GM19023 (cell line): ENCODE results near the gene RILPL2.
"Not testable (repeated sequence)": the region's sequence is repeated elsewhere in the genome, so short reads cannot be mapped to it uniquely, and the experiment has no call there.

Source experiments
- ATAC-seq: cut with Tn5 transposase; IDR thresholded peaks from one replicate; pipeline ENCODE4 v1.9.1; 2021; ENCODE audit warnings: mild to moderate bottlenecking, moderate library complexity; ENCODE audit not compliant: unreplicated experiment

The RILPL2 gene

GRCh38 chr12:123407269-123407668 lies 29.2 kb downstream of the RILPL2 start:
- ATAC-seq: not testable (repeated sequence)

GRCh38 chr12:123404581-123404980 lies 31.9 kb downstream of the RILPL2 start:
- ATAC-seq: no peak

GRCh38 chr12:123401753-123402683 lies 34.5 kb downstream of the RILPL2 start:
- no peak for ATAC-seq

DNA sequence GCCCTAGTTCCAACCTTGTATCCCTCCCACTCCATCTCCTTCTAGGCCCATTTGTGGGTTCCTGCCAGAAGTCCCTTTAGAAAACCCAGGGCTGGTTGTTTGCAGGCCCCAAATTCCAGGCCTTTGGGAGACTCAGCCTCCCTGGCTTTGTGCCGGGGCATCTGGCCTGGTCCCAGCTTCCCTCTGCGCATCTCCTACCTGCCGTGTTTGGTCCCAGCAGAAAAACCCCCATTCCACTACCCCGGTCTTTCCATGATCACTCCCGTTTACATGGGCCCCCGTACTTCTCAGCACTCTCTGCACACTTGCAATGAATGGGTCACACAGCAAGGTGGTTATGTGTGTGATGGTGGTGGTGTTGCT lies 37.2 kb downstream of the RILPL2 start:
- ATAC-seq: no peak

DNA sequence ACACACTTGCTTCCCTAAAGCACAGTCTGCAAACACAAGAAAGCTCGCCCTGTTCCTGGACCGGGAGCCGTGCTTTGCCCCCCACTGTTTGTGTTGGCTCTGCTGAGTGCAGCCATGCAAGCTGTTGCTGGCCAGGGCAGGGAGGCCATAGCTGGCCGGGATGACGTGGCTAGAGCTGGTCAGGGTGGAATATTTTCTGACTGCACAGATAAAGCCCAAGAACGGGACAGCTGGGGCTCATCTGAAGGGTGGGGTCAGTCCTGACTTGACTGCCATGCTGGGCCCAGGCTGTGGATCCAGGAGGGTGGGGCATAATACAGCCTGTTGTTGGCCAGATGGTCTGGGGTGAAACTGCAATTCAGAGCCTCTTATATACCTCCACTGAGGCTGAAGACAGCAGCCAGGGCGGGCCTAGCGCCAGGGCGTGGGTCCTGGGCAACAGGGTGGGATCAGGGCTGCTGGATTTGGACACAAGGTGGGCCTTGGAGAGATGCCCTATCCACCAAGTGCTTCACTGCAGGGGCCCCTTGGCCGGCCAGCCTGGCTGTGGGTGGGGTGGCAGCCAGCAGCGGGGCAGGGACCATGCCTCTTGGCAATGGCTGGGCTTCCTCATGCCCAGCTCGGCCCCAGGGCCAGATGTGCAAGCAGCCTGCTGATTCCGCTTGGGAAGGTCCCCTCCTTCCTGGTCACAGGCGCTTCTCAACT lies 37.8 kb downstream of the RILPL2 start:
- ATAC-seq: no peak

DNA sequence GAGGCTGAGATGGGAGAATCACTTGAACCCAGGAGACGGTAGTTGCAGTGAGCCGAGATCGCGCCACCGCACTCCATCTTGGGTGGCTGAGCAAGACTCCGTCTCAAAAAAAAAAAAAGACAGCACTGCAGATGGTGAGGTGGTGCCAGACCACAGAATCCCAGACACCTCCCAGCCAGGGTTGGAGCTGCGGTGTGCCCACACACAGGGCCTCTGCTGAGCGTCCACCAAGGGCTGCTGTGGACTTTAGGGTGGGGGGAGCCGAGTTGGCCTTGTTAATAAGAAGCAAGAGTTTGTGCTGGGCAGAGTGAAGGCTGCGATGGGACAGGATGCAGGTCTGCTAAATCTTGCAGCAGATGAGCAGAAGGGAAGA lies 38.3 kb downstream of the RILPL2 start:
- ATAC-seq: no peak

DNA sequence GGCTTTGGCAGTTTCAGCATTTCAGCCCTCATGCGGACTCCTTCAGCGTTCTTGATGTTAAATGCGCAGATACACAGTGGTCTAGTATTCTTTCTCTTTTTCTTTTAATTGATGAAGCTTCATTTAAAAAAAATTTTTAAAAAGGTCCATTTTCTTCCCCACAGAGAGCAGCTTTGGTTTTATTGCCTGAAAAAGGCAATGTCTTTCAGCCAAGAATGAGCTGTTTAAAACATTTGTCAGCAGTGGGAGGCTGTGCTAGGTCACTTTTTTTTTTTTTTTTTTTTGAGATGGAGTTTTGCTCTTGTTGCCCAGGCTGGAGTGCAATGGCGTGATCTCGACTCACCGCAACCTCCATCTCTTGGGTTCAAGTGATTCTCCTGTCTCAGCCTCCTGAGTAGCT lies 39.1 kb downstream of the RILPL2 start:
- ATAC-seq: no peak

- no peak for ATAC-seq
Measured at GRCh38 chr12:123396954-123397353, 39.5 kb downstream of the RILPL2 start.

DNA sequence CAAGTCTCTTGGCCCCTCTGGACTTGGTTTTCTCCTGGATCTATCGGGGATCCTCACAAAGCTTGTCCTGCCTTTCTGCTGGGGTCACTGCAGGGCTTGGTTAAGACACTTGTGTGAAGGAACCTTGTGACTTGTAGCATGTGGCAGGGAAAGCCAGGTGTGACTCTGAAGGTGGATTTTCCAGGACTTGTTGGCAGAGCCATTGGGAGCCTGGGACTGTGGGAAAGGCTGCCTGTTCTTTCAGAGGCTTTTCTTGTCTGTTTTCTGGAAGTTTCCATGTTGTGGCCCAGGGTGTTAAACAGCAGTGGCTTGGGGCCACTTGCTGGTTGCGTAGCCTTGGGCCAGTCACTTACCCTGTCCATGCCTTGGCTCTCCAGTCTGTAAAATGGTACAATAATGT lies 39.9 kb downstream of the RILPL2 start:
- ATAC-seq: no peak

- ATAC-seq: no peak
Measured at GRCh38 chr12:123395236-123395635, 41.2 kb downstream of the RILPL2 start.

DNA sequence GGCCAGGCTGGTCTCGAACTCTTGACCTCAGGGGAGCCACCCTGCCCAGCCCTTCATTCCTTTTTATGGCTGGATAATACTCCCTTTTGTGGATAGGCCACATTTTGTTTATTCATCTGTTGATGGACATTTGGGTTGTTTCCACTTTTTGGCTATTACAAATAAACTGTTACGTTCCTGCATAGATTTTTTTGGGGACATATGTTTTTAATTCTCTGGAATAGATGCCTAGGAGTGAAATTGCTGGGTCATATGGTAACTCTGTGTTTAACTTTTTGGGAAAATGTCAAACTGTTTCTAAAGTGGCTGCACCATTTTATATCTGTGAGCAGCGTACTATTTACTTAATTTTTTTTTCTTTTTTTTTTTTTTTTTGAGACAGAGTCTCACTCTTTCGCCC lies 42.7 kb downstream of the RILPL2 start:
- no peak for ATAC-seq

GRCh38 chr12:123391546-123392343 lies 44.7 kb downstream of the RILPL2 start:
- ATAC-seq: no peak

DNA sequence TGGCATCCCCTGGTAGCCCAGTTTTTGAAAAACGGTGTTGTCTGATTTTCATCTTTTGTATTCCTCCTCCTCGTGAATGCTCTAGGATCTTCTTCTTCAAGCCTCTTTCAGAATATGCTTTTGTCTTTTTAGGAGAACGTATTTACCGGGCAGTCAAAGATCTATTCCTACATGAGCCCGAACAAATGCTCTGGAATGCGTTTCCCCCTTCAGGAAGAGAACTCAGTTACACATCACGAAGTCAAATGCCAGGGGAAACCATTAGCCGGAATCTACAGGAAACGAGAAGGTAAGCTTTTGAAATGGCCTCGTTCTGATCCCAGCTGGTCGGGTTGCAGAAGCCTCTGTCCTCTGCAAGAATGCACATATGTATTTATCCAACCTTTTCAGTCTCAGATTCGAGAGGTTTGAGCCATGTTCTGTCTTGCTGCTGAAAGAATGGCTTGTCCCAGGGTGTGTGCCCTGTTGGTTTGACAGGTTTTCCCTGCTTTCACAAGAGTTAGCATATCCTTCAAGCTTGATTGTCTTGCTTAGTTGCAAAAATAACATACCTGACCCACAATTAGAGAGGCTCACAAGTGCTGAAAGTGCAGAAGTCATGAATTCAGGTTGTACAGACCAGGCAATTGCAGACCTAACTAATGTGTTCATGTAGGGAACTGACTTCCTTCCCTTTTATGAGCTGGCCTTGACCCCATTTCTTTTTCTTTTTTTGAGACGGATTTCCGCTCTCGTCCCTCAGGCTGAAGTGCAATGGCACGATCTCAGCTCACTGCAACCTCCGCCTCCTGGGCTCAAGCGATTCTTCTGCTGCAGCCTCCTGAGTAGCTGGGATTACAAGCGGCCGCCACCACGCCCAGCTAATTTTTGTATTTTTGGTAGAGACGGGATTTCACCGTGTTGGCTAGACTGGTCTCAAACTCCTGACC lies 45.7 kb downstream of the RILPL2 start:
- no peak for ATAC-seq

DNA sequence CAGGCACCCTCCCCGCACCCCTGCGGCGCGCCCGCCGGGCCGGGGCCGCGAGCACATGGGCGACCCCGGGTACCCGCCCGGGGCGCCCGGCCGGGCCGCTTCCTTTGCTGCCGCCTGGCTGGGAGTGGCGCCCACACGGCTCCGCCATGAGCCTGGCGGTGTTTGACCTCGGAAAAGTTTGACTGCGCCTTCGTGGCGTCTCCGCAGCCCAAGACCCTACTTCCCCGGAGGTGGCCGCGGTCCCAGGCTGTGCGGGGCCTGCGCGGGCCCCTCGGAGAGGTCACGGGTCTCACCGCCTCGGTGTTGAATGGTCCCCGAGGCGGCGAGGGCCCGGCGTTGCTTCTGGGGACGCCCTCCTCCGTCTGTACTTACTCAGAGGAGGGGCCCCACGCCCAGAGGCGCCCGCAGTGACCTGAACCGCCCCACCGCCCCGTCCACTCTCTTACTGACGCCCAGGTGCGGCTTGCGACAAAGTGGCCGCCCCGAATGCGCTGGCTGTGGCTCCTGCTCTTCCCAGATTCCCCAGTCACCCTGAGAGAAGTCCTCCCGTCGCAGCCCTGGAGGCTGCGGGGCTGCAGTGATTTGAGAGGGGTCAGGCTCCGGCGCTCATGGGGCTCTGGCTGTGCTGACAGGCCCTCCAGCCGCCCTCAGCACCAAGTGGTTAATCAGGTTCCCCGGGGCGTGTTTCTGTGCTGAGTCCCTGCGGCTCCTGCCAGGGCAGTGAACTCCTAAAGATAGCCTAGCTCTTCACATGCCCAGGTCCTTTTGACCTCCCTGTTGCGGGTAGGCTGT lies 46.7 kb downstream of the RILPL2 start:
- ATAC-seq: peak; percentile 34

- no peak for ATAC-seq
Measured at GRCh38 chr12:123388951-123389559, 47.4 kb downstream of the RILPL2 start.

DNA sequence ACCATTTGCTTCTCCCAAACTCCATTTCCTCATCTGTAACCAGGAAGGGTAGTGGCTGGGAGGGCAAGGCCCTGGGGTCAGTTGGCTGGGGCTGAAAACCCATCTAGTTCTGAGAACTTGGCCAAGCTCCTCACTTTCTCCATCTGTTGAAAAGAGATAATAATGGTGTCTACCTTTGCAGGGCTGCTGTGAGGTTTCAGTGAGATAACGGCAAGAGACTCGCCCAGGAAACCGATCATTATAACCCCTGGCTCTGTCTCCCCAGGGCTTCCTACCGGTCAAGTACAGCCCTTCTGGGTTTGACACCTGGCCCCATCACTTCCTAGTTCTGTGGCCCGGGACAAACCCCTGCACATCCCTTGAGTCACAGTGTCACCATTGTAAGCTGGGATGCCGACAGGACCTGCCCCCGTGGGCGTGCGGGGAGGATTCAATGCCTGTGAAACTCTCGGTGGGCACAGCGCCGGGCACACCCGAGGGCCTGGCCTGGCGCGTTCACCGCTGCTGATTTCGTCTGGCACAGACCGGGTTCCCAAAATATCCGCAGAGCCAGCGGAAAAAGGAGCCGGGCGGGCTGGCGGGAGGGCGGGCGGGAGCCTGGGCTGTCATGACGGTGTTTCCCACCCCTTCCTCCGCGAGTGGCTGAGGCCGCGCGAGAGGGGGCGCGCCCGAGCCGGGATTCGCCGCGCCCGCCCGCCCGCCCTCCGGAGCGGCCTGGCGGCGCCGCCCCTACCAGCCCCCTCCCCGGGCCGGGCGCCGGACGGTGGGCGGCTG lies 48.1 kb downstream of the RILPL2 start:
- peak; percentile 38 for ATAC-seq

- ATAC-seq: no peak
Measured at GRCh38 chr12:123387508-123388176, 48.8 kb downstream of the RILPL2 start.

- ATAC-seq: not testable (repeated sequence)
Measured at GRCh38 chr12:123385536-123385935, 50.9 kb downstream of the RILPL2 start.
